Astrocyte of the spinal cord (primary cell): ENCODE measurements around the gene SFT2D3.

Experiments
- DNase-seq: peaks from one replicate; pipeline ENCODE4 v3.0.0; 2011; ENCODE audit warnings: low read depth, low spot score
- H3K4me3 ChIP-seq: 2 replicates; pipeline ENCODE4 v1.5.1; 2011; ENCODE audit warnings: low read depth, mild to moderate bottlenecking, low read length, moderate library complexity
- CTCF ChIP-seq: IDR thresholded peaks from 2 replicates; pipeline ENCODE4 v1.5.1; 2012; ENCODE audit warnings: low read depth, mild to moderate bottlenecking, low read length, inconsistent platforms
- in situ Hi-C: cut with HindIII; loops from 2 replicates; pipeline ENCODE4 v1.10.0; 2017; ENCODE audit warnings: low sequenced_read_pairs

SFT2D3 gene

GRCh38 chr2:127660291-127660578 is 41.1 kb upstream of the SFT2D3 start:
- no peak overlapping the region for H3K4me3 ChIP-seq
- no peak for TF ChIP-seq CTCF

GRCh38 chr2:127661072-127661649 is 40.1 kb upstream of the SFT2D3 start:
- no peak for DNase-seq
- no peak for TF ChIP-seq CTCF
- in situ Hi-C loops: no loop called here
- H3K4me3 ChIP-seq: no peak overlapping the region

More at GRCh38 chr2:127660291-127660578, 41.1 kb upstream of the SFT2D3 start:
- DNase-seq: no peak
- in situ Hi-C loops: no loop called here

- in situ Hi-C loops: no loop called here
- H3K4me3 ChIP-seq: no peak overlapping the region
- no peak for DNase-seq
- TF ChIP-seq CTCF: no peak
Measured at GRCh38 chr2:127661949-127662510, 39.3 kb upstream of the SFT2D3 start.

- in situ Hi-C loops: no loop called here
- H3K4me3 ChIP-seq: no peak overlapping the region
- TF ChIP-seq CTCF: no peak
- DNase-seq: no peak
Measured at GRCh38 chr2:127662937-127663565, 38.2 kb upstream of the SFT2D3 start.

- DNase-seq: no peak
- TF ChIP-seq CTCF: no peak
- H3K4me3 ChIP-seq: no peak overlapping the region
- in situ Hi-C loops: no loop called here
Measured at GRCh38 chr2:127663566-127664064, 37.7 kb upstream of the SFT2D3 start.

GRCh38 chr2:127664065-127664894 is 37.0 kb upstream of the SFT2D3 start:
- DNase-seq: no peak
- H3K4me3 ChIP-seq: no peak overlapping the region
- in situ Hi-C loops: no loop called here
- no peak for TF ChIP-seq CTCF
